Mesothelial cell of epicardium (in vitro differentiated cells): Measurements from ENCODE around the gene LCE5A. TPM values are rescaled to one million over a fixed set of nuclear protein-coding genes. Genes with fewer than 3 reads are reported as not detected.

Experiments used
- DNase-seq, 2 experiments: peaks; one replicate each; pipeline ENCODE4 v3.0.0; 2021; ENCODE audit warnings: low spot score in 2 of 2; ENCODE audit not compliant: unreplicated experiment in 2 of 2
- H3K27ac Mint-ChIP-seq: 2 replicates; pipeline ENCODE4 v1.8.0; 2021; ENCODE audit warnings: mixed read lengths
- H3K27me3 Mint-ChIP-seq: 2 replicates; pipeline ENCODE4 v1.8.0; 2021; ENCODE audit warnings: low read depth, mixed read lengths
- H3K36me3 Mint-ChIP-seq: 2 replicates; pipeline ENCODE4 v1.8.0; 2021; ENCODE audit warnings: mixed read lengths
- H3K4me1 Mint-ChIP-seq: 2 replicates; pipeline ENCODE4 v1.8.0; 2021; ENCODE audit warnings: mixed read lengths
- H3K4me3 Mint-ChIP-seq: 2 replicates; pipeline ENCODE4 v1.8.0; 2021; ENCODE audit warnings: mild to moderate bottlenecking, moderate library complexity, mixed read lengths
- H3K9me3 Mint-ChIP-seq: 2 replicates; pipeline ENCODE4 v1.8.0; 2021; ENCODE audit warnings: mixed read lengths
- CTCF ChIP-seq: fragments of 200-600 bp; sonication (generic); IDR thresholded peaks from one replicate; pipeline ENCODE4 v1.5.0; 2021; ENCODE audit warnings: antibody characterized with exemption; ENCODE audit not compliant: unreplicated experiment
- total RNA-seq: library from RNA; stranded (reverse); gene quantifications from 3 replicates; pipeline ENCODE4 v1.2.1, GENCODE V29; 2021

LCE5A gene
- total RNA-seq, 1 donor from 2014 or later = not detected

- no peak overlapping the region for H3K27ac Mint-ChIP-seq
- H3K4me1 Mint-ChIP-seq = no peaks in the 10 kb centered on the region
- no peak overlapping the region for H3K4me3 Mint-ChIP-seq
- H3K27me3 Mint-ChIP-seq = no peaks in the 10 kb centered on the region
- TF ChIP-seq CTCF = no peak
- peaks cover 40% of the 10 kb centered on the region for H3K9me3 Mint-ChIP-seq
- peaks cover 3% of the 10 kb centered on the region for H3K36me3 Mint-ChIP-seq
- DNase-seq = no peak
Observed at GRCh38 chr1:152495066-152495675, 15.4 kb upstream of the LCE5A start.

- Mint-ChIP-seq H3K36me3 (peaks cover 3% of the 10 kb centered on the region), H3K27me3 (no peaks in the 10 kb centered on the region), H3K9me3 (peaks cover 47% of the 10 kb centered on the region), H3K4me1 (no peaks in the 10 kb centered on the region), H3K4me3 (no peak overlapping the region), H3K27ac (no peak overlapping the region)
- DNase-seq = no peak
- no peak for TF ChIP-seq CTCF
Observed at GRCh38 chr1:152497273-152497672, 13.3 kb upstream of the LCE5A start.

GRCh38 chr1:152501704-152502103 lies 8.9 kb upstream of the LCE5A start:
- Mint-ChIP-seq H3K4me1 (no peaks in the 10 kb centered on the region), H3K36me3 (peaks cover 3% of the 10 kb centered on the region), H3K27me3 (no peaks in the 10 kb centered on the region), H3K27ac (no peak overlapping the region), H3K9me3 (peaks cover 61% of the 10 kb centered on the region), H3K4me3 (no peak overlapping the region)
- no peak for TF ChIP-seq CTCF
- DNase-seq = no peak

- peaks cover 66% of the 10 kb centered on the region for H3K9me3 Mint-ChIP-seq
- TF ChIP-seq CTCF = no peak
- H3K4me1 Mint-ChIP-seq = no peaks in the 10 kb centered on the region
- peaks cover 1% of the 10 kb centered on the region for H3K36me3 Mint-ChIP-seq
- H3K4me3 Mint-ChIP-seq = no peak overlapping the region
- DNase-seq = no peak
- no peak overlapping the region for H3K27ac Mint-ChIP-seq
- H3K27me3 Mint-ChIP-seq = no peaks in the 10 kb centered on the region
Observed at GRCh38 chr1:152502496-152503180, 8.0 kb upstream of the LCE5A start.

- H3K4me1 Mint-ChIP-seq = no peaks in the 10 kb centered on the region
- DNase-seq = no peak
- H3K4me3 Mint-ChIP-seq = no peak overlapping the region
- peaks cover 2% of the 10 kb centered on the region for H3K36me3 Mint-ChIP-seq
- TF ChIP-seq CTCF = no peak
- no peaks in the 10 kb centered on the region for H3K27me3 Mint-ChIP-seq
- peaks cover 68% of the 10 kb centered on the region for H3K9me3 Mint-ChIP-seq
- no peak overlapping the region for H3K27ac Mint-ChIP-seq
Observed at GRCh38 chr1:152505083-152505482, 5.5 kb upstream of the LCE5A start.
